HEK293 (cell line): ENCODE results near the gene GMPR.

Source experiments
- CTCF ChIA-PET: fragments of 350-600 bp; formaldehyde crosslinking; extraction: SDS; loops from one replicate; lab custom pipeline; 2021; ENCODE audit warnings: antibody characterized with exemption; lab: Yijun Ruan, JAX
- POLR2A ChIA-PET: fragments of 300-600 bp; formaldehyde crosslinking; extraction: SDS; loops from one replicate; lab custom pipeline; 2020; ENCODE audit warnings: antibody characterized with exemption, inconsistent platforms; lab: Yijun Ruan, JAX
- H3K27ac ChIP-seq: fragments of 200-500 bp; sonication (Bioruptor generic); 2 replicates; pipeline ENCODE4 v1.5.1; 2014; ENCODE audit warnings: low read depth, low read length, control low read depth, inconsistent platforms; ENCODE audit errors: extremely low read depth
- H3K36me3 ChIP-seq, 2 experiments: fragments of 200-500 bp in 1 of 2; sonication (Bioruptor generic) in 1 of 2; 1 replicate in 1 of 2; 2 replicates in 1 of 2; pipeline ENCODE4 v1.5.1; 2014 to 2017; ENCODE audit warnings: inconsistent platforms in 2 of 2, low read length in 2 of 2; ENCODE audit not compliant: control insufficient read depth in 2 of 2, insufficient read depth in 1 of 2
- H3K4me1 ChIP-seq: fragments of 200-500 bp; sonication (Bioruptor generic); 2 replicates; pipeline ENCODE4 v1.5.1; 2014; ENCODE audit warnings: mild to moderate bottlenecking, low read length, inconsistent platforms; ENCODE audit not compliant: control insufficient read depth, insufficient read depth
- H3K4me3 ChIP-seq: 2 replicates; pipeline ENCODE4 v1.5.1; 2011; ENCODE audit warnings: low read depth, mild to moderate bottlenecking, control low read depth, low read length, moderate library complexity
- H3K9me3 ChIP-seq: fragments of 200-500 bp; sonication (Bioruptor generic); 2 replicates; pipeline ENCODE4 v1.5.1; 2014; ENCODE audit warnings: low read depth, low read length, inconsistent platforms; ENCODE audit not compliant: control insufficient read depth, insufficient read depth
- HOXD13 ChIP-seq: sonication (generic); formaldehyde crosslinking; IDR thresholded peaks from 2 replicates; pipeline ENCODE4 v1.8.0; 2022; ENCODE audit warnings: missing genetic modification reagents, borderline replicate concordance
- KLF1 ChIP-seq: fragments of 450-650 bp; formaldehyde crosslinking; IDR thresholded peaks from 2 replicates; pipeline ENCODE4 v1.5.1; 2016; ENCODE audit warnings: missing biosample characterization, missing genetic modification characterization
- KLF7 ChIP-seq: fragments of 450-650 bp; formaldehyde crosslinking; IDR thresholded peaks from 2 replicates; pipeline ENCODE4 v1.5.1; 2016; ENCODE audit warnings: missing biosample characterization, missing genetic modification characterization, borderline replicate concordance
- MZF1 ChIP-seq: fragments of 450-650 bp; formaldehyde crosslinking; IDR thresholded peaks from 2 replicates; pipeline ENCODE4 v1.5.1; 2017; ENCODE audit warnings: missing biosample characterization, missing genetic modification characterization, borderline replicate concordance
- SCRT2 ChIP-seq: fragments of 450-650 bp; formaldehyde crosslinking; IDR thresholded peaks from 2 replicates; pipeline ENCODE4 v1.5.1; 2016; ENCODE audit warnings: missing biosample characterization, missing genetic modification characterization
- YY2 ChIP-seq: fragments of 450-650 bp; formaldehyde crosslinking; IDR thresholded peaks from 2 replicates; pipeline ENCODE4 v1.5.1; 2016; ENCODE audit warnings: missing biosample characterization, missing genetic modification characterization
- ZBTB10 ChIP-seq: fragments of 450-650 bp; formaldehyde crosslinking; IDR thresholded peaks from 2 replicates; pipeline ENCODE4 v1.5.1; 2016; ENCODE audit warnings: missing biosample characterization, missing genetic modification characterization
- ZFHX2 ChIP-seq: fragments of 450-650 bp; formaldehyde crosslinking; conservative IDR thresholded peaks from 2 replicates; pipeline ENCODE4 v1.5.1; 2016; ENCODE audit warnings: missing biosample characterization, missing genetic modification characterization
- ZNF140 ChIP-seq: fragments of 450-650 bp; formaldehyde crosslinking; IDR thresholded peaks from 2 replicates; pipeline ENCODE4 v1.5.1; 2016; ENCODE audit warnings: missing biosample characterization, missing genetic modification characterization
- ZNF175 ChIP-seq: fragments of 450-650 bp; formaldehyde crosslinking; IDR thresholded peaks from 2 replicates; pipeline ENCODE4 v1.5.1; 2016; ENCODE audit warnings: missing biosample characterization, missing genetic modification characterization
- ZNF19 ChIP-seq: fragments of 450-650 bp; formaldehyde crosslinking; IDR thresholded peaks from 2 replicates; pipeline ENCODE4; 2016; ENCODE audit warnings: missing biosample characterization, missing genetic modification characterization, low read depth
- ZNF211 ChIP-seq: fragments of 450-650 bp; formaldehyde crosslinking; IDR thresholded peaks from 2 replicates; pipeline ENCODE4 v1.5.1; 2016; ENCODE audit warnings: low read depth, missing biosample characterization, missing genetic modification characterization
- ZNF221 ChIP-seq: fragments of 450-650 bp; formaldehyde crosslinking; IDR thresholded peaks from 2 replicates; pipeline ENCODE4 v1.5.1; 2017; ENCODE audit warnings: missing biosample characterization, missing genetic modification characterization, borderline replicate concordance
- ZNF302 ChIP-seq: fragments of 450-650 bp; formaldehyde crosslinking; IDR thresholded peaks from 2 replicates; pipeline ENCODE4 v1.5.1; 2016; ENCODE audit warnings: missing biosample characterization, missing genetic modification characterization, low read depth
- ZNF354C ChIP-seq: fragments of 450-650 bp; formaldehyde crosslinking; IDR thresholded peaks from 2 replicates; pipeline ENCODE4 v1.5.1; 2016; ENCODE audit warnings: missing biosample characterization, missing genetic modification characterization, low read depth, borderline replicate concordance
- ZNF48 ChIP-seq: fragments of 450-650 bp; formaldehyde crosslinking; IDR thresholded peaks from 2 replicates; pipeline ENCODE4 v1.5.1; 2016; ENCODE audit warnings: missing biosample characterization, missing genetic modification characterization
- ZNF623 ChIP-seq: fragments of 450-650 bp; formaldehyde crosslinking; IDR thresholded peaks from 2 replicates; pipeline ENCODE4 v1.5.1; 2016; ENCODE audit warnings: missing biosample characterization, missing genetic modification characterization
- ZNF629 ChIP-seq: fragments of 450-650 bp; formaldehyde crosslinking; IDR thresholded peaks from 2 replicates; pipeline ENCODE4 v1.5.1; 2017; ENCODE audit warnings: missing biosample characterization, missing genetic modification characterization
- ZNF677 ChIP-seq: fragments of 450-650 bp; IDR thresholded peaks from 2 replicates; pipeline ENCODE4 v1.5.0; 2018; ENCODE audit warnings: missing biosample characterization, mild to moderate bottlenecking, missing genetic modification characterization, moderate library complexity
- ZNF707 ChIP-seq: fragments of 450-650 bp; formaldehyde crosslinking; IDR thresholded peaks from 2 replicates; pipeline ENCODE4 v1.5.1; 2016; ENCODE audit warnings: missing biosample characterization, missing genetic modification characterization
- ZNF76 ChIP-seq: fragments of 450-650 bp; formaldehyde crosslinking; IDR thresholded peaks from 2 replicates; pipeline ENCODE4; 2016; ENCODE audit warnings: low read depth, missing biosample characterization, missing genetic modification characterization, borderline replicate concordance
- ZNF776 ChIP-seq: fragments of 450-650 bp; formaldehyde crosslinking; IDR thresholded peaks from 2 replicates; pipeline ENCODE4 v1.5.0; 2017; ENCODE audit warnings: missing biosample characterization, missing genetic modification characterization, borderline replicate concordance
- ZNF830 ChIP-seq: fragments of 450-650 bp; IDR thresholded peaks from 2 replicates; pipeline ENCODE4 v1.5.0; 2018; ENCODE audit warnings: missing biosample characterization, missing genetic modification characterization, low read depth, mild to moderate bottlenecking, moderate library complexity
- TF ChIP-seq, protein P1 (sequence below): fragments of 450-650 bp; formaldehyde crosslinking; IDR thresholded peaks from 2 replicates; pipeline ENCODE4 v1.5.1; 2016; ENCODE audit warnings: missing biosample characterization, missing genetic modification characterization
- TF ChIP-seq, protein P2 (sequence below): fragments of 450-650 bp; formaldehyde crosslinking; IDR thresholded peaks from 2 replicates; pipeline ENCODE4 v1.5.1; 2017; ENCODE audit warnings: missing biosample characterization, mild to moderate bottlenecking, missing genetic modification characterization, moderate library complexity
- TF ChIP-seq, protein P3 (sequence below): fragments of 450-650 bp; formaldehyde crosslinking; IDR thresholded peaks from 2 replicates; pipeline ENCODE4 v1.5.1; 2017; ENCODE audit warnings: missing biosample characterization, missing genetic modification characterization

The GMPR gene

GRCh38 chr6:16284472-16284871, 46.1 kb downstream of the GMPR start:
- H3K9me3 ChIP-seq, result no peaks in the 10 kb centered on the region
- ChIA-PET POLR2A (interaction anchor here (0.5 kb wide), 1 partner anchor 293 kb away, joined by 5 read pairs; no protein-coding TSS in a partner anchor), CTCF (interaction anchor here (0.6 to 4.0 kb wide), 8 partner anchors 8 to 227 kb away, joined by 3 to 35 read pairs (median 4); no protein-coding TSS in a partner anchor)

DNA sequence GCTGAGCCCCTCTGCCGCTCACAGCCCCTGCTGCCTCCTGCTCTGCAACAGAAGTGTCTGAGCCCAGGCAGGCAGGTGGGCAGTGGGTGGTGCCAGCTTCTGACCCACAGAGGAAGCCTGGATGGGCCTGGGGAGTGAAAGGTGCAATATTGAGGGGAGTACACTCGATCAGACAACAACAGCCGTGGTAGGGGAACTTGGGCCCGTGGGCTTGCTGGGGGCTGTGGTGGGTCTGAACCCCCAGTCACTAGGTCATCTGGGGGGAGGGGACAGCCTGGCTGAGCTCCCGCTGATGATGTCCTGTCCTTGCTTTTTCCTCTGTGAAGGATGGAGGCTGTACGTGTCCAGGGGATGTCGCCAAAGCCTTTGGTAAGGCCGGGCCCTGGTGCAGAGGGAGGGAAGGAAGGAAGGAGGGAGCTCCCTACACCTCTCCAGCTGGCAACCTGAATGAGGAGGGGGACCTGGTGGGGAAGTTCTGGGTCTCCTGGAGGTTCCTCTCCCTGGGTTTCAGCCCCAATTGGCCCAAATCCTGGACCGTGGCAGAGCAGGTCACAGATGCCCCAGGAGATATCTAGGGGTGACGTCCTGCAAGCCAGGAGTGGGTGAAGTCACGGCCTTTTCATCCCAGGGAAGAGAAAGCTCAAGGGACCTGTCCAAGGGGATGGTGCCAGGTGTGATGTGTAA, 47.2 kb downstream of the GMPR start:
- CTCF ChIA-PET, result interaction anchor here (0.5 to 4.0 kb wide), 33 partner anchors 9 to 1405 kb away, joined by 3 to 35 read pairs (median 4); partner anchors contain the start of gene GMPR
- H3K36me3 ChIP-seq, result no peaks in the 10 kb centered on the region

More at GRCh38 chr6:16284472-16284871, 46.1 kb downstream of the GMPR start:
- Histone ChIP-seq H3K4me1 (no peaks in the 10 kb centered on the region), H3K27ac (no peak overlapping the region), H3K36me3 (peaks cover 0 to 7% of the 10 kb centered on the region in 2 experiments; a peak in 1 of 3 replicates), H3K4me3 (no peak overlapping the region)
- TF ChIP-seq ZNF830 (tag by site-specific recombination) (no peak), ZNF354C (tag by site-specific recombination) (no peak), SCRT2 (tag by site-specific recombination) (no peak), HOXD13 (no peak), KLF1 (tag by site-specific recombination) (no peak)
- TF ChIP-seq, protein P1, sequence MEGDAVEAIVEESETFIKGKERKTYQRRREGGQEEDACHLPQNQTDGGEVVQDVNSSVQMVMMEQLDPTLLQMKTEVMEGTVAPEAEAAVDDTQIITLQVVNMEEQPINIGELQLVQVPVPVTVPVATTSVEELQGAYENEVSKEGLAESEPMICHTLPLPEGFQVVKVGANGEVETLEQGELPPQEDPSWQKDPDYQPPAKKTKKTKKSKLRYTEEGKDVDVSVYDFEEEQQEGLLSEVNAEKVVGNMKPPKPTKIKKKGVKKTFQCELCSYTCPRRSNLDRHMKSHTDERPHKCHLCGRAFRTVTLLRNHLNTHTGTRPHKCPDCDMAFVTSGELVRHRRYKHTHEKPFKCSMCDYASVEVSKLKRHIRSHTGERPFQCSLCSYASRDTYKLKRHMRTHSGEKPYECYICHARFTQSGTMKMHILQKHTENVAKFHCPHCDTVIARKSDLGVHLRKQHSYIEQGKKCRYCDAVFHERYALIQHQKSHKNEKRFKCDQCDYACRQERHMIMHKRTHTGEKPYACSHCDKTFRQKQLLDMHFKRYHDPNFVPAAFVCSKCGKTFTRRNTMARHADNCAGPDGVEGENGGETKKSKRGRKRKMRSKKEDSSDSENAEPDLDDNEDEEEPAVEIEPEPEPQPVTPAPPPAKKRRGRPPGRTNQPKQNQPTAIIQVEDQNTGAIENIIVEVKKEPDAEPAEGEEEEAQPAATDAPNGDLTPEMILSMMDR (tag by site-specific recombination), result peak; percentile 9; the same call in 1 of the 2 replicates

More for the DNA sequence above, 47.2 kb downstream of the GMPR start:
- Histone ChIP-seq H3K4me3 (no peak overlapping the region), H3K9me3 (no peaks in the 10 kb centered on the region), H3K4me1 (no peaks in the 10 kb centered on the region), H3K27ac (no peak overlapping the region)
- TF ChIP-seq ZNF623 (tag by site-specific recombination) (no peak), ZNF221 (tag by site-specific recombination) (no peak), ZFHX2 (tag by site-specific recombination) (no peak), ZNF175 (tag by site-specific recombination) (no peak), YY2 (tag by site-specific recombination) (no peak), ZNF140 (tag by site-specific recombination) (no peak), ZNF211 (tag by site-specific recombination) (no peak), KLF7 (tag by site-specific recombination) (no peak), ZNF629 (tag by site-specific recombination) (no peak), ZNF76 (tag by site-specific recombination) (no peak), ZBTB10 (tag by site-specific recombination) (no peak), ZNF776 (tag by site-specific recombination) (no peak), ZNF707 (tag by site-specific recombination) (no peak), ZNF48 (no peak), ZNF677 (tag by site-specific recombination) (no peak), ZNF19 (tag by site-specific recombination) (no peak), ZNF302 (tag by site-specific recombination) (no peak), MZF1 (tag by site-specific recombination) (no peak)
- TF ChIP-seq, protein P2, sequence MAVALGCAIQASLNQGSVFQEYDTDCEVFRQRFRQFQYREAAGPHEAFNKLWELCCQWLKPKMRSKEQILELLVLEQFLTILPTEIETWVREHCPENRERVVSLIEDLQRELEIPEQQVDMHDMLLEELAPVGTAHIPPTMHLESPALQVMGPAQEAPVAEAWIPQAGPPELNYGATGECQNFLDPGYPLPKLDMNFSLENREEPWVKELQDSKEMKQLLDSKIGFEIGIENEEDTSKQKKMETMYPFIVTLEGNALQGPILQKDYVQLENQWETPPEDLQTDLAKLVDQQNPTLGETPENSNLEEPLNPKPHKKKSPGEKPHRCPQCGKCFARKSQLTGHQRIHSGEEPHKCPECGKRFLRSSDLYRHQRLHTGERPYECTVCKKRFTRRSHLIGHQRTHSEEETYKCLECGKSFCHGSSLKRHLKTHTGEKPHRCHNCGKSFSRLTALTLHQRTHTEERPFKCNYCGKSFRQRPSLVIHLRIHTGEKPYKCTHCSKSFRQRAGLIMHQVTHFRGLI (tag by site-specific recombination), result no peak
- TF ChIP-seq, protein P3, sequence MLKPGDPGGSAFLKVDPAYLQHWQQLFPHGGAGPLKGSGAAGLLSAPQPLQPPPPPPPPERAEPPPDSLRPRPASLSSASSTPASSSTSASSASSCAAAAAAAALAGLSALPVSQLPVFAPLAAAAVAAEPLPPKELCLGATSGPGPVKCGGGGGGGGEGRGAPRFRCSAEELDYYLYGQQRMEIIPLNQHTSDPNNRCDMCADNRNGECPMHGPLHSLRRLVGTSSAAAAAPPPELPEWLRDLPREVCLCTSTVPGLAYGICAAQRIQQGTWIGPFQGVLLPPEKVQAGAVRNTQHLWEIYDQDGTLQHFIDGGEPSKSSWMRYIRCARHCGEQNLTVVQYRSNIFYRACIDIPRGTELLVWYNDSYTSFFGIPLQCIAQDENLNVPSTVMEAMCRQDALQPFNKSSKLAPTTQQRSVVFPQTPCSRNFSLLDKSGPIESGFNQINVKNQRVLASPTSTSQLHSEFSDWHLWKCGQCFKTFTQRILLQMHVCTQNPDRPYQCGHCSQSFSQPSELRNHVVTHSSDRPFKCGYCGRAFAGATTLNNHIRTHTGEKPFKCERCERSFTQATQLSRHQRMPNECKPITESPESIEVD (tag by site-specific recombination), result no peak
- POLR2A ChIA-PET, result interaction anchor here (0.6 to 0.8 kb wide), 2 partner anchors 47 to 616 kb away, joined by 3 read pairs; partner anchors contain the start of gene GMPR
